Activated T-cell treated with anti-CD3 and anti-CD28 coated beads for 48 hours (primary cell): ENCODE measurements around the gene MTTP.
"Not testable (repeated sequence)": the region's sequence is repeated elsewhere in the genome, so short reads cannot be mapped to it uniquely, and the experiment has no call there.

Source experiments
- DNase-seq: peaks from one replicate; pipeline ENCODE4 v3.0.0-alpha.2; 2020; ENCODE audit warnings: low read depth

MTTP gene

DNA sequence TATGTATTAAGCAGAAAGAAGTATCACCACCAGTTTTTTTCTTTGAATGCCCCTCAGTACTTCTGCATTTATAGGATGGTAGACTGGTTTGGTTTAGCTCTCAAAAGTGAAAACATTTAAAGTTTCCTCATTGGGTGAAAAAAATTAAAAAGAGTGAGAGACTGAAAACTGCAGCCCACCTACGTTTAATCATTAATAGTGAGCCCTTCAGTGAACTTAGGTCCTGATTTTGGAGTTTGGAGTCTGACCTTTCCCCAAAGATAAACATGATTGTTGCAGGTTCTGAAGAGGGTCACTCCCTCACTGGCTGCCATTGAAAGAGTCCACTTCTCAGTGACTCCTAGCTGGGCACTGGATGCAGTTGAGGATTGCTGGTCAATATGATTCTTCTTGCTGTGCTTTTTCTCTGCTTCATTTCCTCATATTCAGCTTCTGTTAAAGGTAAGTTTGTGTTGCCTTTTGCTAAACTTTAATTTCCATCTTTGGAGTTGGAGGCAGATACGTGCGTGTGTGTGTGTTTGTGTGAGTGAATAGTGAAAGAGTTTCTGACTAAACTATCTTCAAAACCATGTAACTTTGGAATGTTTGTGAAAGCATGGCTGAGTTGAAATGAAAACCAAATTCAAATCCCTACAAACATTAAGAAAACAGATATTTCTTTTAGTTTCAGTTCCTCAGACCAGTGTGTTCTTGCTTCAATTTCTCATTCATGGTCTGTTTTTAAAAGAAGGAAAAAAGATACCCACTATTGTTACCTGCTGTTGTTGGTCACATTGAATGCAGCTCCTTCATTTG, at the start of gene MTTP:
Gene MTTP, plus strand, starts transcription at position 295 of the 795 bp plus-strand sequence. Its CDS starts 86 bp downstream, at position 381.
- no peak for DNase-seq

DNA sequence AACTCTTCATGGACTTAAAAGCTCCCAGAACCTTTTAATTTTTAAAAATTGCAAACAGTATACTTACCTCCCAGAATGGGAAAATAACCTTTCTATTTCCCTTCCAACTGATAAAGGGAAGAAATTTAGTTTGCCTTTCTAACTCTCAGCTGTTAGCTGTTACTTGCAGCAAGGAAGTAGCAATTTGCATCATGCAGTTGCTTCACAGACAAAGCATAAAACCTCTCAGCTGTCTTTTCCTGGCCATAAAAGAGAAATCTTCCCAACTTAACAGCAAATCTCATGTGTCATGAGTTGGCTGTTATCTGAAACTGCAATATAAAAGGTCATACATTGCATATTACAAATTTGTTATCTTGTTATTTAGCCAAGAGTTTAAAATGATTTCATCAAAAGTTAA, 45.4 kb upstream of the MTTP start:
- no peak for DNase-seq

DNA sequence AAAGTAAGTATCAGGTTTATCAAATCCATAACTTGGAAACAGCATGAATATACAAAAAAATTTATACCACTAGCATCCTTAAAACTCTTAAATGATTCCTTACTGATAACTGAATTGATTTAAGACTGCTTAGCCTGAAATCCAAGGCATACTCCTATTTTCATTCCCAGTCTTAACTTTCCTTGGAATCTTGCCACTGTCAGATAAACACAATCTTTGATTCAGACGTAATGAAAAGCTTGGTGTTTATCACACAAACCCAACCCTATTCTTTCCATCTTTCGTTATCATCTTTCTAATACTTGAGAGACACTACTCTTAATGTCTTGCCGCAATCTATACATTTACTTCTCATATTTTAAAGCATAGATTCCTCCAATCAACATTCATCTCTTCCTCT, 44.7 kb upstream of the MTTP start:
- DNase-seq, result no peak

DNA sequence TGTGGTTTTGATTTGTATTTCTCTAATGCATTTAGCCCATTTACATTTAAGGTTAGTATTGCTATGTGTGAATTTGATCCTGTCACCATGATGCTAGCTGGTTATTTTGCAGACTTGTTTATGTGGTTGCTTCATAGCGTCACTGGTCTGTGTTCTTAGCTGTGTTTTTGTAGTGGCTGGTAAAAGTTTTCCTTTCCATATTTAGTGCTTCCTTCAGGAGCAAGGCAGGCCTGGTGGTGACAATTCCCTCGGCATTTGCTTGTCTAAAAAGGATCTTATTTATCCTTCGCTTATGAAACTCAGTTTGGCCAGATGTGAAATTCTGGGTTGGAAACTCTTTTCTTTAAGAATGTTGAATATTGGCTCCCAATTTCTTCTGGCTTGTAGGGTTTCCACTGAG, 39.9 kb upstream of the MTTP start:
- DNase-seq, result not testable (repeated sequence)

DNA sequence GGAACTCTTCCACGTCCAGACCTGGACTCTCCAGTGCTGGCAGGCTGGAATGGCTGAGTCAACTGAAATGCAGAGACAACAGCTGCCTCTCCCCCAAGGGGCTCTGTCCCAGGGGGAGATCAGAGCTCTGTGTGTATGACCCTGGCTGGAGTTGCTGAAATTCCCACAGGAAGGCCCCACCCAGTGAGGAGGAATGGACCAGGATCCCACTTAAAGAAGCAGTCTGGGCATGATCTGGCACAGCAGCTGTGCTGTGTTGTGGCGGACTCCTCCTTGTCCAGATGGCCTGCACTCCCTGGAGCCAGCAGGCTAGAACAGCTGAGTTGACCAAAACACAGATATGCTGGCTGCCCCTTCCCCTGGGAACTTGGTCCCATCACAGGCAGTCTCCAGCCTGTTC, 38.4 kb upstream of the MTTP start:
- no peak for DNase-seq

DNA sequence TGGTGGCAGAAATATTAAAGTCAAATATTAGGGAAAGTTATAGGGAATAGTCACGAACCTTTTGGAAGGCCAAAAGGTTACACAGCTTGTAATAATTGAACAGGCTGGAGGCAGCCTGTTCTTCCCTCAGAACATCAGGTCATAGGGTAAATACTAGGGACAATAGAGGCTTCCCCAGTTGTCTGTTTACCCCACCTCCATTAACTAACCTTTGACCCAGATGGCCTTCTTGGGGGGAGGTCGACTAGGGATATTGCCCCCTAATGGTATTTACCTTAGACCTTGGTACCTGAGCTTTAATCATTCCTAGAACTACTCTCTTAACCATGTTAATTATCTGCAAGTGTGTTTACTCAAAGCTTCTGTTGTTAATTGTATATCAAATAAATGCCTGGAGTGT, 37.8 kb upstream of the MTTP start:
- no peak for DNase-seq

DNA sequence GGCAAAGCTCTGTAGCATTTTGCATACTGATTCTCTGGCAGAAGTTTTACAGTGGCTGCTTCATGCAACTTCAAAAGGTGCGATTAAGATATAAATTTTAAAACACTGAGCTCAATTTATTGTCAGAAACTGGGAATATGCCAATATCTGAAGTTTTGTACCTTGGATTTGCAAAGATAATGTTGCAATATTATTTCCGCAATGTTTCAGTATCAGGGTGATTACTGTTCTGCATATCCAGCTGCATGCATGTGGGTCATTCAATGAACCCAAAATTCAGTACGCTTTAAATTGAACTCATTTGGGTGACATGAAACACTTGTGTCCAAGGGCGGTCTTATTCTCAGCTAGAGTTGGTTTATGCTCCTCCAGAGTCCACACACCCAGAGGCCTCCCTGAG, 37.0 kb upstream of the MTTP start:
- DNase-seq, result no peak

DNA sequence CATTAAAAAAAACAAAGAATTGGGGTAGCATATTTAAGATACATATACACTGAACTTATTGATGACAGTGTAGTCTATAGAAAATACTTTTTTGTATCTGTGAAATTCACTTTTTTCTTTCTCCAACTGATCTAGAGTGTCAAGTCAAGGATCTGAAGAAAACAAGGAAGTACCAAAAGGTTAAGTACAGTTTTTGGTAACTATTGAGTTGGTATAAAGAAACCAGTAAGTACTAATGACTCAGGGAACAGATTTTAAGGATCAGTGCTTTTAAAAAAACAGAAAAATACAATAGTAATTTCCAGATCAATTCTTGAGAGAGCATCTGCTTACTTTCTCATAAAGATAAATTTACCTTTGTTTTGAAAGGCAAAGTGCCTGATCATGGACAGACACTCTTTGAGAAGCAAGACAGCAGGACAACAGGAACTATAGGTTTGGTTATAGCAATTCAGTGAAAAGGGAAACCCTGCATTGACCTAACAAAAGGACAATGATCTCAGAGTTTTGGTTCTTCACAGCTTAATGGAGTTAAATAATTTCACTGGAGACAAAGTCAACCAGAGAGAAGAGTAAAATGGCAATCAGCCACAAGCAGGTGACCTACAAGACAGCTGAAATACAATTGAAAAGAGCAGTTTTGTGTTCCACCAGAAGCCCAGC, 34.2 kb upstream of the MTTP start:
- no peak for DNase-seq

DNA sequence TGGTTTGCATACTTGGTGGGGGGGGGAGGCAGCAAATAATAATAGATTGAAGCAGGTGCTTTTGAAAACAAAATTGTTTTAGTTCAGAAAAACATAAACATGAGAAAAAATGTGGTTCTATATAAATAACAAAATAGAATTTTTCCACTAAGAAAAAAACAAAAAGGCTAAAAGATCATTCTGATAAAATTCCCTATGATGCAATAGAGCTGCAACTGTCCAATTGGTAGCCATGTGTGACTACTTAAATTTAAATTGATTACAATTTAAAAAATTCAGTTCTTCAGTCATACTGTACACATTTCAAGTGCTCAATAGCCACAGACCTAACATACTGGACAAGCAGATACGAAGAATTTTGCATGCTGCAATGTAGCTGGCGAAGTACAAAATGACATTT, 21.8 kb upstream of the MTTP start:
- DNase-seq, result no peak

DNA sequence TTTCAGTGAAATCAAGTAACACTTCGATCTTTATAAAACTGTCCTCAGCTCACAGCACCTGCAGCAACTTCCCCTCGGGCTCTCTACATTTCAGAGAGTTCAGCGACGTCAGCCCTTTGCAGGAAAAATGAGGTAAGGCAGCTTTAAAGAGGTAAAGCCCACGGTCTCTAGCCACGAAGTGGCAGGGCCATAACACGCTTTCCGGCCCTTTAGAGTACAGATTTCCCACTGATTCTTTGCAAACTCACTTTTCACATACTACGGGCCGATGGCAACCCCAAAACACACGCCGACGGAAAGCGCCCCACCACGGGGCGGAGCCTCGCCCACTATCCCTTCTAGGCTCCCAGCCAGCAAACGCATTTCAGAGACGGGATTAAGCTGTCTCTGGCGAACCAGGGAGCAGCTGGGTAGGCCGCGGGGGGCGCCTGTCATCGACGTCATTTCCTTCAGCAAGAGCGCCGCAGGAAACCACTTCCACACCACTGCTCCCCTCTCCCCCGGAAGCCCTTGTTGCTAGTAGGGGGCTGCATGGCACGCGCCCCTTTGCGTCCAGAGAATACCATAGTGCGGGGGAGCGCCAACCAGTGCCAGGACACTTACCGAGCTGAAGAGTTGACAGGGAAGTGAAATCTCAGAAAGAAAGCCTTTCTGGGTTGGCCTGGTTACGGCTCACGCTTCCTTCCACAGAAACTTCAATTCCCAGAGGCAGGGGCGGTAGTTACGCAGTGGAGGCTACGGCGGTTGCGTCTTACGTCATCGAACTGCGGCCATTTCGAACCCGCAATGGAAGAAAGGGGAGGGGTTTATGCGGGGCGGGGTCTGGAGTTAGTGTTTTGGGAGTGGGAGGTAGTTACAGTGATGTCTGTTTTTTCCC, 11.1 kb upstream of the MTTP start, which contains the start of gene TRMT10A:
Gene TRMT10A, minus strand, starts transcription at position 730 of the 877 bp plus-strand sequence. CDS start 4,701 bp downstream, outside the sequence.
- DNase-seq, result peak; percentile 91

DNA sequence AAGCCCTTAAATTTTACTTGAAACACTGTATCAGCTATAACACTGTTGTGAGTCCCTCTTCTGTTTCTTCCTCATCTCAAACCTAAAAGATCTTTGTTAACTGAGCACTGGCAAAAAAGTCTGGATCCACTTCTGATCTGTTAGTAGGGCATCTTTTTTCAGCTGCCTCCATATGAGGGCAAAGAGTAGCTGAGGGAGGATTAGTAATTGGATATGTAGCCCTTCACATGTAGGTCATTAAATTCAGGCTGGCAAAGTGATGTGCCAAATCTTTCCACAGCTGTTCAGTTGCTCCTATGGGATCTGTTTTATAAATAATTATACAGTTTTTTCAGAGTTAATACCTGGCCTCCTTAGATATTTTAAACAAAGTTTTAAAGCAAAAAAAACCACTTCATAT, 9.7 kb upstream of the MTTP start:
- no peak for DNase-seq

DNA sequence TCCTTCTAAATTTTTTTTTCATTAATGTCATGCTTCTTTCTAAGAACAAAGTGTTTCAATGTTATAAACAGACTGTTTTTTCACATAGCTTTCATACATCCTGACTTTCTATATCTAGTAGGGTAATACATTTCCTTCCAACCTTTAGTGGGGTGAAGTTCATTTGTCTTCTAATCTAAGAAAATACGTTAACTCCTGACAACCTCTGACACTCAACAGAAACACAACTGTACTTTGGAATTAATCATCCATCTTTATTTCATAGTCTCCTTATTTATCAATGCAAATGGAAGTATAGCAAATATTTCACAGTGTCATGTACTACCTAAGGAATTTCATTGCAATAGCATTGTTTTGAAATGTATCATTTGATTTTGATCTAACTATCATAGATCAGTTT, 2.7 kb upstream of the MTTP start:
- DNase-seq, result no peak

DNA sequence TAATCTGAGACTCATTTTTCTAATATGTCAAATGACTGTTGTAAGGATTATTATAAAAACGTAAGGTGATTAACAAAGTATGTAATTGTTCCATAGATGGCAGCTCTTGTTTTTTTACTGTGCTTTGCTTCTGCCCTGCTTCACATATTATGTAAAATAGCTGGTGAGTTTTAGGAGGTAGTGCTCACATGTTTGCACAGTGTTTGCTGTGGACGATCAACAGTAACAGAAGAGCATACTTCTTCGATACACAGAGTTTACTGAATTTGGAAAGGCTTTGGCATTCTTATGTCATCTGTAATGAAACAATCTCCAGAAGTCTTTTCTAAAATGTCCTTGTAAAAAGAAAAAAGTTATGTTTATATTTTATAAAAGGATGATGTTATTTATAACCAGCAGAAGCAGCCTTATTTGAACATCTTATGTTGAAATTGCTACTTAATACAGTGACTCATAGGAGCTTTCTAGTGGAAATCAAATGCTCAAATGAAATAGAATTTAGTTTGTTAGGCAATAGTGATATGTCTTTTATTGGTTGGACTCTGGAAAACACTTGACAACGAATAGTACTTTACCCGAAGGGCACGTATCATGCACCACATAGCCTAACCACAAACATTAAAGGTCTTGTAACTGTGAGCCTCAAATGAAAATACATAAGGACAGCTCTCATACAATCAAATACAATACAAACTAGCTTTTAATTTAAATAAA, 1.9 kb upstream of the MTTP start:
- no peak for DNase-seq

DNA sequence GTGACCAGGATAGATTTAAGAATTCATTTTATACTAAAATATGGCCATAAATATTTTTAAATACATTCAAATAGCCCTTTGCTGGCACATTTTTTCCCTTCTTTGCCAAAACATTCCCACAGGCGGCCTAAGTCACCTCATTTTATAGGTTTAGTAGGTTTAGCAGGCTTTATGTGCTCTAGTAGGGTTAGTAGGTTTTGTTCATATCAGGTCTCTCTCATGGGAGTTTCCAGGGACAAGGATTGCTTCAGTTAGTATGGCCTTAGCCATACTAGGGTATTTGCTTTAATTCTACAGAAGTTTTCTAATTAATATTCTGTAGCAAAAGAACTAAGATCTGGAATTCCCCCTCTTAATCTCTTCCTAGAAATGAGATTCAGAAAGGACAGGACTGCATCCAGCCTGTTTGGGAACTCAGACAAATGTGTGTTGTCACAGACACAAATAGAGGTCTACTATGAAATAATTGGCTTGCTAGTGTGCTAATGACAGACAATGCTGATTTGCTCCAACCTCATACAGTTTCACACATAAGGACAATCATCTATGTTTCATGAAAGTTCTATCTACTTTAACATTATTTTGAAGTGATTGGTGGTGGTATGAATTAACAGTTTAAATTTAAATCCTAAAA, 772 bp upstream of the MTTP start:
- DNase-seq, result no peak

DNA sequence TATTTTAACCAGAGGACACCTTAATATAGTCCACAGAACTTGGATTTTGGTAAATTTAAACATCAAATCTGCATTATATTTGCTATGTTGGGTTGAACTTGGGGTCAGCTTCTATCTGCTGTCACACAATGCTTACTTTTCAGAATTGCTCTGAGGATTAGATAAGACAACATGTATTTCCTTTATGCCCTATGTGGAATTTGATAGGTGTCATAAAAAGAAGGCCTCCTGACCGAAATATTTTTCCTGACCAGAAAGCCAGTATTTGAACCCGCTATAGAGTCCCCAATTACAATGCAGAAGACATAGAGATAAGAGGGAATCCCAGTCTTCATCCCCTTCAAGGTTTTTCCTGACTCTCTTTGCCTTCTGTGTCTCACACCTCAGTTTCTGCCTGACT, 4.1 kb downstream of the MTTP start:
- DNase-seq, result no peak

DNA sequence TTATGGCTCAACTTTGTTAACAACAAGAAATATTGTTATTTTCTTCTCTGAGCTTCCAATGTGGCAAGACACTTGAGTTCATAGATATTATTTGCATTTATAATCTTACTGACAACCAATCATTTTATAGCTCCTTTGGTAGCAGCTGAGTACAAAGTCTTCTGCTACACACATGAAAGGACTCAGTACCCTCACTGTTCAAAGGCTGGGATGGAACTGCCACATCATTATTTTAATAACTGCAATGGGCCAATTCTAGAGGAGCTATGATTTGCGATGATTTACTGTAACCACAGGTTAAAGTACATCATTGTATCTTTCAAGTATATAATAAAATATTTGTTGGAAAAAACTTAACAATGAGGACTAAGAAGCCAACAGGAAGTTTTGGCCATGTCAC, 10.9 kb downstream of the MTTP start:
- no peak for DNase-seq

DNA sequence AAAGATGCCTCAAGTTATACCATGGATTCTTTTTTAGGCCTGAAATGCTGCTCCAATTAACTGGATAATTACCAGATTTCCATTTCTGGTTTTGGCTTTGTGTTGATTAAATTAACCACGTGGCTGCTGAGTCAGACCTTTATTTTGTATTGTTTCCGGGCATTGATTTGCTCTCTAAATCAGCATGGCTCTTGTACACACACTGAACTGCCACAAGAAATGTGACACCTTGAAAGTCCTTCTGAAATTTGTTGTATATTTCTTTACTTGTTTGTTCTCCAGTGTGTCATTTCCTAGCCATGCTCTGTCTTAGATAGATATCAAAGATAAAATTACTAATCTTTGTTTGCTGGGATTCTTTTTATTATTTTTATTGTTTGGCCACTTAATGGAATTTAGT, 11.7 kb downstream of the MTTP start:
- DNase-seq, result no peak

DNA sequence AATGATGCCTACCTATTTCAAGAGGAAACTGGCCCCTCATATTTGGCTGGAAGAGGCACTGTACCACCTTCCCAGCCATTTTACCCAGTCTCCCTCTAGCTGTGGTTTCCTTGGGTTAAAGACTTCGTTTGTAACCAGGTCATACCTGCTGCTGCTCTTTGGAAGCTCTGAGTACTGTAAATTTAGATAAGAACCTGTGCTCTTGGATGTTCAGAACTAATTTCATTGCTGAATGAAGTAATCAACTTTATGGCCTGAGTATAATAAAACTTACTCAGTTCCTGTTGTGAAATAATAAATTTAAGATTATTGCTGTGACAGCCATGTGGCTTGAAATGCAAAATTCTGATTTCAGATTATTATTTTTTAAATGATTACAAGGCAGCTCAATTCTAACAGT, 12.2 kb downstream of the MTTP start:
- DNase-seq, result no peak

DNA sequence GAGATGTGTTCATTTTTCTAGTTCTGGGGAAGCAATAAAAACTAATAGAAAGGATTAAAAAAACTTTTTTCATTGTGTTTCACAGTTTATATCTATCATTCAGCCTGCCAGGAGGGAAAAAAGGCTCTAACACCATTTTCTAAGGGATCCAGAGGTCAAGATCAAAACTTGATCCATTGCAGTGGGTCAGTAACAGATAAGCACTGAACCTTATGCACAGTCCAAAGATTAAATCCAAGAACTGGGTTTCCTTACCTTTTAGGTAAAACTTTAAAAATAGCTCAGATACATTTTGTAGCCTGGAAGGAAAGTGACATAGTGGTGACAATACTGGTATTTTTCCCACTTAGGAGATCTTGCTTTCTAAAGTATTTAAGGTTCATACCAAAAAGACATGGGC, 12.7 kb downstream of the MTTP start:
- no peak for DNase-seq

DNA sequence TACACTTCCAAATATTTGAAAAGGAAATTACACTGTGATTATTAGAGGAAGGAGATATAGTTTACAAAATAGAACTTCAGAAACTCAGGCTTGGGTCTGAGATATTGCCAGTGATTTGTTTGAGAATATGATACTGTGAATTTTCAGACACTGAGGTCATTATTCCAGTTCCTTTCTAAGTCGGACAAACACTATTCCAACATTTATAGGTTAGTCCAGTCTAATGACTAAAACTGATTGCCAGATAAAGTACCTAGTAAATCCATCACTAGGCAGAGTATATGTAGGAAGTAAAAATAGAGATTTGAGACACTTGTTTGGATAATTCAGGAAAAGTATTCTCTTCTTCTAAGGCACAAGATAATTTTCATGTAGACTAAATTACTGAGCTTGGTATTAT, 13.2 kb downstream of the MTTP start:
- no peak for DNase-seq

DNA sequence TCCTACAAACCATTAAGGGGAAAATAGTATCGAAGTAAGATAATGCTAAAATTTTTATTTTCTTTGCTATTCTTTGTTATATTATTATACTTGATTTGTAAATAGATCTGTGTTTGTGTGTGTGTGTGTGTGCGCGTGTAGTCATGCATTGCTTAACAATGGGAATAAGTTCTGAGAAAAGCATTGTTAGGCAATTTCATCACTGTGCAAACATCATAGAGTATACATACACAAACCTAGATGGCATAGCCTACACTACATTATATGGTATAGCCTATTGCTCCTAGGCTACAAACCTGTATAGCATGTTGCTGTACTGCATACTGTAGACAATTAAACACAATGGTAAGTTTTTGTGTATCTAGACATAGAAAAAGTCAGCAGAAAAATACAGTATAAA, 17.1 kb downstream of the MTTP start:
- no peak for DNase-seq
